Epithelial cell of proximal tubule (primary cell): ENCODE results near the gene STX16. TPM values are rescaled to one million over a fixed set of nuclear protein-coding genes. Genes with fewer than 3 reads are reported as not detected.
"Not testable (repeated sequence)": the region's sequence is repeated elsewhere in the genome, so short reads cannot be mapped to it uniquely, and the experiment has no call there.

Experiments
- DNase-seq: peaks from one replicate; pipeline ENCODE4 v3.0.0-alpha.2; 2011; ENCODE audit warnings: low read depth
- H3K4me3 ChIP-seq: 2 replicates; pipeline ENCODE4 v1.5.1; 2011; ENCODE audit warnings: low read depth, mild to moderate bottlenecking, low read length
- total RNA-seq: library from RNA; depleted of rRNA; stranded (reverse); fragments of >200 nt; gene quantifications from 2 replicates; pipeline ENCODE4 v1.2.3, GENCODE V29; 2015
- TF ChIP-seq, protein P1 (sequence below): conservative IDR thresholded peaks from 2 replicates; pipeline ENCODE4 v1.5.1; 2012; ENCODE audit warnings: low read depth, mild to moderate bottlenecking, low read length

The STX16 gene
- total RNA-seq, 1 donor from 2014 or later: 14.4 TPM

DNA sequence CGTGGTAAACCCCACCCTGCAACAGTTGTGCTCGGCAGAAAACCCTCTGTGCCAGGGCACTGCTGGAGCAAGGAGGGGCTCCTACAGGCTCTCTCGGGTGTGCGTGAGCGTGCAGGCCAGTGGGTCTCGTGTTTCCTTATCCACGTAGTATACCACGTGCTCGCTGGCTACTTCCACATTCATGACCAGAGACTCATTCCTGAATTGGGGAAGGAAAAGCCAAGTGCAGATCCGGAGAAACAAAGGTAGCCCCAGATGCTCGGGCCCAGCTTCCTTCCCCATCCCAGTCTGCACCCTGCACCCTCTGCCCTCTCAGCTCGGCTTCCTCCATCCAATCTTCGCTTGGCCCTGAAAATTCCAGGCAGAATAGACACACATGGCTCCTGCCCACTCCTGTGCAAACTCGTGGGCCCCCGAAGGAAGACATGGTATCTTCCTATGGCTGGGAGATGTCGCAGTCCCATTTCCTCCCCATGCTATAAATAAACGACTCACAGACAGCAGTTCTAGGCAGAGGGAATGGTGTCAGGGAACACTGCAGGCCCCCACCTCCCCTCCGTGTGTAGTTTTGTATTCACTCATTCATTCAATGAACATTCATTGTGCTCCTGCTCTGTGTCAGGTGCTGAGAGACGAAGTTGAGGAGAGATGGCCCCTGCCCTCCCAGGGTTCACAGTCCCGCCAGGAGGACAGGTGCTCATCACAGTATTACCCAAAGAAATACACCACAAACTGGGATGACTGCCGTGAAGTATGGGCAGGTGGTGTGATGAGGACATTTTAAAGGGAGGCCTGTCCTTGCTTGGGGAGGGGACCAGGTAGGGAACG, 71.1 kb downstream of the STX16 start:
- H3K4me3 ChIP-seq: no peak overlapping the region
- no peak for DNase-seq
- TF ChIP-seq, protein P1, sequence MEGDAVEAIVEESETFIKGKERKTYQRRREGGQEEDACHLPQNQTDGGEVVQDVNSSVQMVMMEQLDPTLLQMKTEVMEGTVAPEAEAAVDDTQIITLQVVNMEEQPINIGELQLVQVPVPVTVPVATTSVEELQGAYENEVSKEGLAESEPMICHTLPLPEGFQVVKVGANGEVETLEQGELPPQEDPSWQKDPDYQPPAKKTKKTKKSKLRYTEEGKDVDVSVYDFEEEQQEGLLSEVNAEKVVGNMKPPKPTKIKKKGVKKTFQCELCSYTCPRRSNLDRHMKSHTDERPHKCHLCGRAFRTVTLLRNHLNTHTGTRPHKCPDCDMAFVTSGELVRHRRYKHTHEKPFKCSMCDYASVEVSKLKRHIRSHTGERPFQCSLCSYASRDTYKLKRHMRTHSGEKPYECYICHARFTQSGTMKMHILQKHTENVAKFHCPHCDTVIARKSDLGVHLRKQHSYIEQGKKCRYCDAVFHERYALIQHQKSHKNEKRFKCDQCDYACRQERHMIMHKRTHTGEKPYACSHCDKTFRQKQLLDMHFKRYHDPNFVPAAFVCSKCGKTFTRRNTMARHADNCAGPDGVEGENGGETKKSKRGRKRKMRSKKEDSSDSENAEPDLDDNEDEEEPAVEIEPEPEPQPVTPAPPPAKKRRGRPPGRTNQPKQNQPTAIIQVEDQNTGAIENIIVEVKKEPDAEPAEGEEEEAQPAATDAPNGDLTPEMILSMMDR: no peak

DNA sequence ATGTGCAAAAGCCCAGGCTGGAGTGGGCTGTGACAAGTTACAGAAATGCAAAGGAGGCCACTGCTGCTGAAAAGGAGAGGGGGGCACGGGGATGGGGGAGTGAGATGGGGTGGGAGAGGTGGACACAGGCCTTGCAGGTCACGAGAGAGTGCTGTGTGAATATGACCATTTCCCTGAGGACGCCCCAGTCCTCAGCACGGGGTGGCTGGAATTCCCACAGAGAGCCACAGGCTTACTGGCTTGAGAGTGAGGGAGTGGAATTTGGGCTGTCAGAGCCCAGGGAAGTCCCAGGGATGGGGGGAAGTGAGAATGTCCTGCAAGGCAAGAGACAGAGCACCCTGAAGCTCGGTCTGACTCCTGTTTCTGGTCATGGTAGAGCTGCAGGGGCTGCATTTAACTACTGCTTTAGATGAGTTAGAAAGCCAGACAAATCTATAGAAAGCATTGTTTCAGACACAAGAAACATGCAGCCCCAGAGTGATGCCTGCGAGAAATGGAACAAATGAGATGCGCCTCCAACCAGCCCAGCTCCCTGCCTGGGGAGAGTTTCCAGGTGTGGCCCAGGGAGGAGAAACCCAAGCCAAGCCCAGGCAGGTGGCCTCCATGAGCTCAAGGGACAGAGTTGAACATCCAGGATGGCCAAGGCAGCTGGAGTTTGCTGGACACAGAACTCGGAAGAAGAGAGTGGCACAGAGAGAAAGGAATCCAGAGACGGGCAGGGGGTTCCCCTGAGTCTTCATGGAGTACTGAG, 72.0 kb downstream of the STX16 start:
- TF ChIP-seq, protein P1: no peak
- H3K4me3 ChIP-seq: no peak overlapping the region
- DNase-seq: no peak

DNA sequence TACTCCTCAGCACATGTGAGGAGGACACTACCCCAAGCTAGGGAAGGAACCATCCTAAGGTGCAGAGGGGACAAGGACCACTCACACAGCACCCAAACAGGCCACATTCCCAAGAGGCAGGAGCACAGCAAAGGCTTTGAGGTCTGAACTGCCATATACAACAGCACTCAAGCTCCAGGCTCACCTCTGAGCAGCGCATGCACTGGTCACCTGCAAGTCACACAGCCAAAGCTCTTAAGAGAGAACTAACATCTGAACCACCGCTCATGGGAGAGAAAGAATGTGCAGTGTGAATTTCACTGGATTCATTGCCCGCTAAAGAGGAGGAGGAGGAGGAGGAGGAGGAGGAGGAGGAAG, 72.5 kb downstream of the STX16 start:
- TF ChIP-seq, protein P1: no peak
- no peak for DNase-seq
- no peak overlapping the region for H3K4me3 ChIP-seq

DNA sequence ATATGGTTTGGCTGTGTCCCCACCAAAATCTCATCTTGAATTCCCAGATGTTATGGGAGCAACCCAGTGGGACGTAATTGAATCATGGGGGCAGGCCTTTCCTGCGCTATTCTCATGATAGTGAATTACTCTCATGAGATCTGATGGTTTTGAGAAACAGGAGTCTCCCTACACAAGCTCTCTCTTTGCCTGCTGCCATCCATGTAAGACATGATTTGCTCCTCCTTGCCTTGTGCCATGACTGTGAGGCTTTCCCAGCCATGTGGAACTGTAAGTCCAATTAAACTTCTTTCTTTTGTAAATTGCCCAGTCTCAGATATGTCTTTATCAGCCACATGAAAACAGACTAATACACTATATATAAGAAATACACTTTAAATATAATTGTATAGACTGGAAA, 75.1 kb downstream of the STX16 start:
- not testable (repeated sequence) for DNase-seq, H3K4me3 ChIP-seq

Other genes starting within 250 kb of the STX16 start
- gene APCDD1L, start 135.9 kb upstream of the STX16 start, total RNA-seq: 0.86 and 1.7 TPM in 2 replicates
- gene NPEPL1, start 41.5 kb downstream of the STX16 start, total RNA-seq: 18.8 and 26.5 TPM in 2 replicates
- gene GNAS-AS1, start 199.6 kb downstream of the STX16 start, total RNA-seq: 0.35 and 0.51 TPM in 2 replicates
- 492 and 828 TPM in 2 replicates for gene GNAS, start 201.4 kb downstream of the STX16 start, total RNA-seq